Fibroblast of villous mesenchyme (primary cell): Measurements from ENCODE around the gene MYO10. TPM values are rescaled to one million over a fixed set of nuclear protein-coding genes. Genes with fewer than 3 reads are reported as not detected.
"Not testable (repeated sequence)": the region's sequence is repeated elsewhere in the genome, so short reads cannot be mapped to it uniquely, and the experiment has no call there.

Experiments
- DNase-seq: peaks from one replicate; pipeline ENCODE4 v3.0.0-alpha.2; 2010; ENCODE audit warnings: low read depth
- H3K4me3 ChIP-seq: 2 replicates; pipeline ENCODE4 v1.5.1; 2011; ENCODE audit warnings: low read depth, mild to moderate bottlenecking, low read length
- CTCF ChIP-seq: IDR thresholded peaks from 2 replicates; pipeline ENCODE4 v1.5.1; 2012; ENCODE audit warnings: low read depth, mild to moderate bottlenecking, low read length; ENCODE audit not compliant: insufficient read depth
- total RNA-seq: library from RNA; depleted of rRNA; stranded (reverse); fragments of >200 nt; gene quantifications from 2 replicates; pipeline ENCODE4 v1.2.3, GENCODE V29; 2012

MYO10 gene
- total RNA-seq, 1 donor, result 36.7 TPM

DNA sequence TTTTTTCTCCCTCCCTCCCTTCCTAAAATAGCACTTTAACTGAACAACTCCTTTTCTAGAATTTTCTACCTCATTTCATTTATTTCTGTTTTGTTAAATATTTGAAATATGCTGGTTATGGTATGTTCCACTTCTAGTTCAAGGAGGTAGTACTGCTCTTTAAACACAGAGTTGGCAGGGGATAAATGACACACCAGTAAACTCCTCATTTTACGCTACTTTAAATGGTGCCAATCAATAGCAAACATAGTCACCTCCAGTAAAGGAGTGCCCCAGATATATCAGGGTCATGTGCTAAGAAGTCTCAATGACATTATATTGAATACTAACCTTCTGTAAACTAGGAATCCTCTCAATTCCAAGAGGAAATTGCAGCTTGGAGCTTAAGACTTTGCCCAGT is 56.9 kb downstream of the MYO10 start:
- DNase-seq, result no peak
- H3K4me3 ChIP-seq, result no peak overlapping the region
- TF ChIP-seq CTCF, result no peak

DNA sequence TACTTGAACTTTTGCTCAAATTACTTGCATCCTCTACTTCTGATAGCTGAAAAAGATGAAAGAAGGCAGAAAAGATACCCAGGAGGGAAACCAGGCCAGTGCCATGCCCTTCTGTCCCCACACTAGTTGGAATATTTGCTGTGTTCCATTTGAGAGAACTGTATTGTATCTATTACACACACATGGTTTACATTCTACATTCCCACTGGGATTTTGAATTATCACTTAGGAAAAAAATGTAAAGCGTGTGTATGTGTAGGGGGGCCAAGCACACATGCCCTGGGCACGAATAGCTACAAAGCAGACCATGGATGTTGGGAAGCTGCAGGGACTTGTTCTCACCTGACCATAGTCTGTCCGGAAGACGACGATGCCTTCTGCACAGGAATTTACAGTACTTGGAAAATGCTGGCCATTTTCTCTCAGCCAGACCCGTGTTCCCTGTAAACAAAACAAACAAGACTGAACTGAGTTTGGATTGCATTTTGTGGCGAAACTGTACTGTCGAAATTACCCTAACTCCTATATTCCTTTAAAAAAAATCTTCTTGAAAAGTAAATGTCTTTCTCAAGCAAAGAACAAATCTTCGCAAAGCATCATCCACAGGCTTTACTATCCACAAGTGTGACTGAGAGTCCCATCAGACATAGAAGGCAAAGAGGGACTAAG is 58.7 kb downstream of the MYO10 start:
- H3K4me3 ChIP-seq, result no peak overlapping the region
- peak; percentile 61 for DNase-seq
- TF ChIP-seq CTCF, result no peak

GRCh38 chr5:16874424-16874823 is 61.7 kb downstream of the MYO10 start:
- H3K4me3 ChIP-seq, DNase-seq: not testable (repeated sequence)

DNA sequence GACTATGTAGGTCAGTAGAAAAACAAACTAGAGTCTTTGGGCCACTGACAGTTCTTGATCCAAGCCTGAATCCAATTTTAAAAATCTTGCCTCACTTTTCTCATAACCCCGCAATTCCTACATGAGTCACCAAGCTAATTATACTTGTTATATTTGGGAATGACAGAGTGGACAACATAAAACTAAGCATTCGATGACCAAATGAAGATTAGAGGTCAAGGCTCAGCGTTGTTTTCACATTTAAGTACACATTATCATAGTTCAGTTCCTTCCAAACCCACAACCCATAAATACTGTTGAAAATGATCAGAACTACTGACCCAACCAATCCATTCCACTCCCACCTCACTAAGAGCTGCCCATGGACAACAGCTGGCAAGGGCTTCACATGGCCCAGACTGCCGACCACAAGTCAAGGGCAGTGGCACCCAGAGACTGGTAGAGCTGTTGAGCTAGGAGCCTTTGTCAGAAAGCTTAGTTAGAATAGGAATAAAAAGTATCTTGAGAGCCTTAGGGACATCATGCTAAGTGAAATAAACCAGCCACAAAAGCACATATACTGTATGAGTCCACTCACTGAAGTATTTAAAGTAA is 64.2 kb downstream of the MYO10 start:
- peak; percentile 95 for DNase-seq
- TF ChIP-seq CTCF, result no peak
- no peak overlapping the region for H3K4me3 ChIP-seq

DNA sequence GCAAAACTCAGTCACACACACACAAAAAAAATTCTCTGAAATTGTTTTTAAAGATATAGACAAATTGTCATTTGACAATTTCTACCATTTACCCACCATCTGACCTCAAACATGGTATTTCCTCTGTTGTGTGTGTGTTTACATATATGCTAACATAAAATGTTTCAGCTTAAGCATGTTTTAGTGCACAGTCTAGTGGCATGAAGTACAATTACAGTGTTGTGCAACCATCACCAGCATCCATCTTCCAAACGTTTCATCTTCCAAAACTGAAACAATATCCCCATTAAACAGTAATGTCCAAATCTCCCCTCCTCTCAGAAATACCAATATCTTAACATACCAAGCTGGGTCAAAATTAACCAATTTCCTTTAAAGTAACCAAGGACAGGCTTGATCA is 65.2 kb downstream of the MYO10 start:
- TF ChIP-seq CTCF, result peak; percentile 18
- no peak for DNase-seq
- no peak overlapping the region for H3K4me3 ChIP-seq

GRCh38 chr5:16869821-16870796 is 66.0 kb downstream of the MYO10 start:
- H3K4me3 ChIP-seq, result no peak overlapping the region
- DNase-seq, result peak; percentile 54
- no peak for TF ChIP-seq CTCF

DNA sequence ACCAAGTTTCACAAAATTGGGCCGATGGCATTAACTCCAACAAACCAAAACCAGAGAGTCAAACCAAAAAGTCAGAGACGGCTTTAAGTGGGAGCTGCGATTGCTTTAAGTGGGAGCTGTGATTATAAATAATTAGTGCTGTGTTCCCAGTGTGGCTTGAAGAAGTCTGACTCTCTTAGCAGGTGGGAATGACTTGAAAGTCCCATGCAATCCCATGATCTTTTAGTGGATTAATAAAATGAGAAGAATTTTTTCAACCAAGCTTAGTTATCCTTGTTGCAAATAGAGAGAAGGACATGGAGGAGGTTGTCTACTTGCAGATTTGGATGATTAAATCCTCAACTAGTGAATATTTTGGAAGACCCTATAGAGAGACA is 68.5 kb downstream of the MYO10 start:
- no peak overlapping the region for H3K4me3 ChIP-seq
- no peak for TF ChIP-seq CTCF
- DNase-seq, result no peak
